GM18951 (cell line): Measurements from ENCODE around the gene CNTN3.

ENCODE experiments used
- POLR2A ChIP-seq: IDR thresholded peaks from 4 replicates; pipeline ENCODE4 v1.6.1; 2011; ENCODE audit warnings: mild to moderate bottlenecking; ENCODE audit not compliant: insufficient read length, insufficient read depth; ENCODE audit errors: extremely low read depth
- in situ Hi-C: fragments of 300-500 bp; cut with MboI; formaldehyde crosslinking; loops from one replicate; pipeline ENCODE4 v1.12.0; 2022; ENCODE audit warnings: low sequenced_read_pairs, mixed read lengths, inconsistent platforms; ENCODE audit not compliant: unreplicated experiment

Gene CNTN3

DNA sequence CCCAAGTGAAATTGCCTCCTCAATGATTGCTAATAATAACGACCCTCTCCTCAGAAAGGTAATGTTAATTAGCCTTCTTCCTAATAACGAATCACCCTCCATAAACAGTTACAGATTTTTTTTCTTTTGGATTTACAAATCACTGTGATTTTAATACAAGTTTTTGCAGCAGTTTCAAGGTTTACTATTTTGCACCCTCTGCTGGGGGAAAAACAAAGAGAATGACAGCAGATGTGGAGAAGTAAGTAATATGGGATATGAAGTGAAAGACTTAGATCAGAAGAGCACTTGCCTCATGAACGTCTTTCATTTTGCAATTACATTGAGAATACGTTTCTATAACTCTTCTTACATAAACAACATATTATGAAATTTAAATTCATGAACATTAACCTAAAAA lies 16.1 kb upstream of the CNTN3 start:
- in situ Hi-C loops, result no loop called here
- no peak for TF ChIP-seq POLR2A

DNA sequence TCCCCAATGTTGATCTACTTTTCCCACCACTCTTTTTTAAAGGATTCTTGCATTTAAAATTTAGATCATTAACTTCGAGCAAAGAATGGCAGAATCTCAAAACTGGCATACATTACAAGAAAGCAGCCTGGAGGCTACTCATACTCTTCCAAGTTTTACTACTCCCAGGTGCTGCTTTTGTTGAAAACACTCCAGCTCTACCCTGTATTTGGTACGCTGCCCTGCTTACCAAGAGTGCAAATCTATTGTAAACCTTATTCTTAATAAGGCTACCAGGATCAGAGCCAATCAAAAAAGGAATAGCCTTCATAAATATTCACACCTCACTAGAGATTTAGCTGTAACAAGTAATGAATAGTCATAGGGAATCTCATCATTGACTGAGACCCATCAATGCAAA lies 11.6 kb upstream of the CNTN3 start:
- no peak for TF ChIP-seq POLR2A
- in situ Hi-C loops, result no loop called here

DNA sequence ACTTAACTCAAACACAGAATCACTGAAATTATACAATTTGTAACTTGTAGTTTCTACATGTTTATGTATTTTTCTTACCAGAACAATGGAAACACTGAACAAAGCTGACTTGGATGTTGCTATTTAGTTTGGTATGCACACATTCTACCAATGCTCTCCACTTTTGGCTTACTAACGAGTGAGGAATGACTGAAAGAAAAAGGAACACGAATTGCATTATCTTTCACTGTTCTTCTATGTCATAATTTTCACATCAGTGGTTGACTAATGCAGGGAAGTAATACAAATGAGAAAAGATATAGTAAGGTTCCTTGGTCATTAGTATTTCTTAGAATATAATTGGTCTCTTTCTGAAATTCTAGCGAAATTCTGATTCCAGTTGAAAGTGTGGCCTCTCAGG lies 9.8 kb upstream of the CNTN3 start:
- in situ Hi-C loops, result no loop called here
- no peak for TF ChIP-seq POLR2A

DNA sequence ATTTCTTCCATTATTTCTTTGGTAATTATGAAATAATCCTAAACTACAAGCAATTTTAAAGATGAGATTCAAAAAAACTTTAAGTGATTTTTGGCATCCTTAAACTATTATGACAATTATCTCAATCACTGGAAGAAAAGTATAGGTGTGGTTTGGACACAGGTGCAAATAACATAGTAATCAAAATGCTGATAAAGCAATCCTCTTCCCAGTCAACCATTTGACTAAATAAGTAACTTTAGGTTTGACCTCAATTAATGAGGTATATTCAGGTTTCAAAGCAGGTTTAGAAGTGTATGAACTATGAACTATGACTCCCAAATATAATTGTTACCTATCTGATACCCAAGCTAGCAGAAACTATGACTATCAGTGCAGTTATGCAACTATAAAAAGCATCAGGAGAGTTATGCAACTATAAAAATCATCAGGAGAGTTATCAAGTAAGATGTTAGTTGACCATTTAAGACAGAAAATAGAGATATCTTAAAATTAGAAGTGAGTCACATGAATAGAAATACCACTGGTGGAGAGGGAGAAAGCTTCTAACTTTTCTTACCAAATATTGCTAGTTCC lies 8.9 kb upstream of the CNTN3 start:
- TF ChIP-seq POLR2A, result no peak
- in situ Hi-C loops, result no loop called here

DNA sequence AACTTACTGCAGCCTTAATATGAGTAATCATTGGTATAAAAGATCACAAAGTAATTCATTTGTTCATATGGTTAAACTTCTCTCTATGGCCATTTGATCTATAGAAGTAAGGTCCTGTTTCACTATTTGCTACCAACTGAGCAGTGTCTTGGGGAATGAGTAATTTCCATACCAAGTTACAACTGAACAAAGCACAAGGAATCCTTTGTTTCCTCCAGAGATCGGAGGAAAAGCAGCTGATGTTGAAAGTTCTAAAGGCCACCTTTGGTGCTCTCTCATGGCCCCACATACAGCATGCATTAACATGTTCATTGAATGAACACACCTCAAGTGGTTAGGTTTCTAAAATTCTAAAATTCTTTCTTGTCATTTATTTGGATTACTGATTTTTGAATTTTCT lies 7.1 kb upstream of the CNTN3 start:
- in situ Hi-C loops, result no loop called here
- TF ChIP-seq POLR2A, result no peak

DNA sequence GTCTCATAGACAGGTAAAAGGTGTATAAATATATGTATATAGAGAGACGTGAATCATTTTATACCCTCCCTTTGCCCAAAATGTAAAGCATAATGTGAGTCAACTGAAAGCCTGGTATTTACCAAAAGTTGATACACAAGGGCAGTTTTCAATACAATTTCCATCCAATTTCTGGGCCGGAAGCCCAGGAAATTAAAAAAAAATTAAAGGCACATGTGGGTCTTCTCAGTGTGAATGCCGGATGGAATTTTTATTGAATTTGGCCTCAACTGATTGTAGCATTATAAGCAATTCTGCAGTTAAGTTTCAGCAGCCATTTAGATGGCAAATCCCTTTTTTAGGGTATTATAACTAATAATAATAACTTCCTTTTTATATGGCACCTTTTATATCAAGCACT lies 3.3 kb upstream of the CNTN3 start:
- TF ChIP-seq POLR2A, result no peak
- in situ Hi-C loops, result no loop called here

DNA sequence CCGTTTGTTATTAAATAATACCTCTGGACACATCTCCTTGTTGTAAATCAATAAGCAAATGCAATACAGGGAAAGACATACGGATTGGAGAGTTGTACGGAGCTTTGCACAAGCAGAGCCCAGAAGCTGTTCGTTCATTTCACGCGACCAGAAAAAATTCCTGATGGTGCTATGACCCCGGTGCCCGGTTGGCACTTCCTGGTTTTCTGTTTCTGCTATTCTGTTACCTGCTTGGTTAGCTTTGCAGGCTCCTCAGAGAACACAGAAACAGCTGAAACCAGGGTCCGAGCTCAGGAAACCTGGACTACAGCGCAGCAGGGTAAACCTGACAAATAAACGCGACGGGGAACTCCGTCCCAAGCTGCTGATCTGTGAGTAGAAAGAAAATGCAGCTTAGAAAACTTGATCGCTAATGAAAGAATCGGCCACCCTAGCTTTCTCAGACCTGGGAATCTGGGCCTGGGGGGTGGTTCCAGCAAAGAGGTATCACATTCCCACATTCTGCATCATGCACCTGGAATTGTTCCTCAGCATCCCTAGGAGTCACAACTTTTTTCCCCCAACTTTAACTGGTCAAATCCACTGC lies 845 bp downstream of the CNTN3 start:
- in situ Hi-C loops, result no loop called here
- TF ChIP-seq POLR2A, result no peak

DNA sequence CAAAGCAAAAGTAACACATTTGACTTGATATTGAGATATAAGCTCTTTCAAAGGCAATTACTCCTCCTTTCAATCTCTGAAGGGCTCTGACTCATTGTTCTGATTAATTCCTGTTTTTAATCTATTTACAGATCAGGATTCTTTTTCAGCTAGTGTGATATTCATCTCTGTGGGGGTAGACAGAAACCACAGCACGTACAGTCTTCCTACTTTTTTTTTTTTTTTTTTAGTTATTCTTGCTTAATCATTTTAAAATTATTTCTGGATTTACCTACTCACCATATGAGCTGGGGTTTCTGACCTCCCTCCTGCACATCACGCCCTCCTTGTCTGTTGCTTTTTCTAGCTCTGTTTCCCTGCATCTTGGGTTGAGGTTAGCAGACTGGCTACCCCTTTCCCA lies 1.4 kb downstream of the CNTN3 start:
- in situ Hi-C loops, result no loop called here

DNA sequence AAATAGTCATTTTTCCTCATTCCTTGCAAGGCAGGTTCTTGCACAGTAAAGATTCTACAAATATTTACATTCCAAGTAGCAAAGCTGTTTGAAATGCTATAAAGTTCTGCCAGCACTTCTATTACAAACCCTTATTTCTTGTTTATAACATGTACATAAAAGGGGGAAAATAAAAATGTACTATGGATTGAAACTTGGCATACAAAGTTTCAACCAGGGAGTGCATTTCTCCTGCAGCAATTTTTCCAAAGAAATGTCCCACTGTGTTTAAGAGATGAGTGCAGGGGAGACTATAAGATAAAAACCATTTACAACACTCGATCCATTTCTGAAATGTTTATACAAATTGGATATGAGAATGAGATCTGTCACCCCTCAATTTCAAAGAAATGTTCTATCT lies 3.3 kb downstream of the CNTN3 start:
- in situ Hi-C loops, result no loop called here
- no peak for TF ChIP-seq POLR2A

More for the DNA sequence above, 1.4 kb downstream of the CNTN3 start:
- TF ChIP-seq POLR2A, result no peak

DNA sequence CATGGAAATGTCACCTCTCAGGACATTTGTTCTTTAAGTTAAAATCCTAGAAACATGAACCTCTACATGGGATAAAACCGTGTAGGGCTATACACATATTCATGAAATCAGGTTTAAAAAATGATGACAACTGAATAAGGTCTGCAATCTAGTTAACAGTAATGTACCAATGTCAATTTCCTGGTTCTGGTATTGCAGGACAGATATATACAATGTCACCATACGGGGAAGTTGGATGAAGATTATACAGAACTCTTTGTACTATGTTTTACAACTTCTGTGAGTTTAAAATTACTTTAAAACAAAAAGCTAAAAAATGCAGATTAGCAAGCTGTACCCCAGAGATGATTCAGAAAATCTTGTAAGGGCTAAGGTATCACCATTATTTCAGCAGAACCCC lies 6.7 kb downstream of the CNTN3 start:
- in situ Hi-C loops, result no loop called here
- TF ChIP-seq POLR2A, result no peak

DNA sequence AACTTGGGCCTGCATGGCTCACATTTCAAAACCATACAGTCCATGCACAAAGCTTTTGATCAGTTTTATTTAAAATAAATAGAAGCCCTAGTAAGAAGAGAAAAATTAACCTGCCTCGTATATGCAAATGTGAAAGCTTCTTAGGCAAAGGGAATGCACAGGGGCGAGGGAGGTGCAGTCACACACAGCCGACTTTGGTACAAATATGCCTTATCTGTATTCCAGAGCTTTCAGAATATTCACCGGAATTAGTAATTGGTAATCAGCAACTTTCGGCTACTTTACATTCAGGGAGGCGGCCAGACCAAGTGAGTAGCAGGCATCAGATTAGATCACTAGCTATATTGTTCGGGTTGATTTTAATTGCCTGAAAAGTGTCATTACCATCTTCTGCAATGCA lies 7.5 kb downstream of the CNTN3 start:
- in situ Hi-C loops, result no loop called here
- no peak for TF ChIP-seq POLR2A

DNA sequence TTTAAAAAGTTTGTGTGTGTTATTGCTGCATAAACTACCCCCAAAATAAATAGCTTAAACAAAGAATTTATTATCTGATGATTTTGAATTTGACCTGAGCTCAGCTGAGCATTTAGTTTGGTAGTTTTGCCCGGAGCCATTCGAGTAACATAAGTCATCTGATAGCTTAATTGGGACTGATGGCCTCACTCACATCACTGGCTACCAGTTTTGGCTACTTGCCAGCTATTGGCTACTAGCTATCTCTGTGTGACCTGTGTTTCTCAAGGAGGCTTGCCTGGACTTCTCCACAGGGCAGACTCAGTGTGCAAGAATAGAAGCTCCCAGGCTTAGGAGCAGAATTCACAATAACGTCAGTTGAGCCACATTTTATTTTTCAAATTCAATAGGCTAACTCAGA lies 9.0 kb downstream of the CNTN3 start:
- TF ChIP-seq POLR2A, result no peak
- in situ Hi-C loops, result no loop called here

DNA sequence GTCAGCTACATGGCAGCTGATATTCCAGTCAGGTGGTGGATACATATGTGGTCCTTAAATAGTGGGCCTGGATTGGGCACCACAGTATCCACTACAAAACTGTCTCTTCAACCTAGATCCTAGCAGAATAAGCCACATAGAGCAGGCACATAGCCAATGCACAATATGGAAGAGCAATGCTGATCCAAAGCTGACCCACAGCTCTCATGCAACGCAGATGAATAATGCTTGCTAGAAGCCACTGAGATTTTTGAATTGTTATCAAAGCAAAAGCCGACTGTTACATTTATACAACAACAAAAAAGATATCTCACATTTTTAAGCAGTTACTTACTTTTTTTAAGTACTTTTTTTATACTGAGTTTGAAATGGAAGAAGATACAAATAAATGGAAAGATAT lies 11.2 kb downstream of the CNTN3 start:
- no peak for TF ChIP-seq POLR2A

DNA sequence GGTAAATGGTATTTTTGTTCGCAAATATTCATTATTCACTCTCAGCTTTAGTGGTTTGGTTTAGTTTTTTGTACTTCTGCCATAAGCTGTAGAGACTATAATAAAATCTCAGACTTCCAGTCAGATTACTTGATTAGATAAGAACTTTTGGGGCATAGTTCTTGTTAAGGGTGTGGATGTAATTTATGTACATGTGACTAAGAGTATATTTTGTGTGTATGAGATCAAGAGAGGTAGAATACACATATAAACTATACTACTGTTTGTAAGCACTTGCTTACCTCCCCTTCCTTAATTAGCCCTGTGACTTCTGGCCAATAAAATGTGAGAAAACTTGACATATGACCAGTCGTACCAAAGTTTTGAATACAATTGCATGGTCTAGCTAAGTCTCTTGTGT lies 12.0 kb downstream of the CNTN3 start:
- in situ Hi-C loops, result no loop called here
- TF ChIP-seq POLR2A, result no peak

More for the DNA sequence above, 11.2 kb downstream of the CNTN3 start:
- in situ Hi-C loops, result no loop called here

DNA sequence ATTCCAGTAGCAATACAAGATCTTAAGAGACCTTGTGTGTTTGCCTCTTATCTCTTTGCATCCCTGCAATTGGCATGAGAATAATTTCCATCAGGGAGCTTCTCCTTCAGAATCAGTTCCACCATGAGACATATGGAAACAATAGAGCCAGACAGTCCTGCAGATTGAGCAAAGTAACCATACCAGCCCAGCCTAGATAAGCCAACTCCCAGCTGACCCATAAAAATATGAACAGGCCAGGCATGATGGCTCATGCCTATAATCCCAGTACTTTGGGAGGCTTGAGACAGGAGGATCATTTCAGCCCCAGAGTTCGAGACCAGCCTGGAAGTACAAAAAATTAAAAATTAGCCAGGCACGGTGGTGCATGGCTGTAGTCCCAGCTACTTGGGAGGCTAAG lies 12.7 kb downstream of the CNTN3 start:
- in situ Hi-C loops, result no loop called here
- TF ChIP-seq POLR2A, result no peak
